Fibroblast of pulmonary artery (primary cell): ENCODE results near the gene EFEMP2.
"Not testable (repeated sequence)": the region's sequence is repeated elsewhere in the genome, so short reads cannot be mapped to it uniquely, and the experiment has no call there.

Experiments used
- DNase-seq: peaks from one replicate; pipeline ENCODE4 v3.0.0-alpha.2; 2010; ENCODE audit warnings: low read depth
- H3K4me3 ChIP-seq: replicated peaks from 2 replicates; pipeline ENCODE4 v1.5.1; 2011; ENCODE audit warnings: low read depth, mild to moderate bottlenecking, control low read depth, low read length, moderate library complexity
- CTCF ChIP-seq: IDR thresholded peaks from 2 replicates; pipeline ENCODE4 v1.5.1; 2011; ENCODE audit warnings: mild to moderate bottlenecking, control low read depth, low read length, inconsistent platforms; ENCODE audit errors: missing control alignments

EFEMP2 gene

GRCh38 chr11:65894034-65894591 is 21.5 kb upstream of the EFEMP2 start:
- TF ChIP-seq CTCF = no peak
- no peak overlapping the region for H3K4me3 ChIP-seq
- no peak for DNase-seq

- DNase-seq = no peak
- H3K4me3 ChIP-seq = peak overlapping the region; percentile 74
- TF ChIP-seq CTCF = no peak
Observed at GRCh38 chr11:65892661-65893317, 20.2 kb upstream of the EFEMP2 start.

GRCh38 chr11:65892137-65892540 is 19.5 kb upstream of the EFEMP2 start:
- H3K4me3 ChIP-seq = peak overlapping the region; percentile 74
- DNase-seq = not testable (repeated sequence)

GRCh38 chr11:65891219-65892136 is 18.9 kb upstream of the EFEMP2 start:
- DNase-seq = peak; percentile 59
- H3K4me3 ChIP-seq = peak overlapping the region; percentile 74
- TF ChIP-seq CTCF = peak; percentile 29

GRCh38 chr11:65890324-65891218 is 18.0 kb upstream of the EFEMP2 start, which contains the start of gene CCDC85B:
Gene CCDC85B, plus strand, starts transcription at chr11:65890673. Its CDS starts 111 bp downstream, at chr11:65890784.
- peak; percentile 96 for DNase-seq
- H3K4me3 ChIP-seq = peak within 1 kb of the TSS; percentile 85
- no peak for TF ChIP-seq CTCF

- peak; percentile 56 for TF ChIP-seq CTCF
- peak within 1 kb of the TSS; percentile 85 for H3K4me3 ChIP-seq
- peak; percentile 97 for DNase-seq
Observed at GRCh38 chr11:65888163-65888814, 15.7 kb upstream of the EFEMP2 start, which contains the start of gene FIBP. Gene FIBP, minus strand, starts transcription at chr11:65888471. Its CDS starts 53 bp downstream, at chr11:65888418.
